IPS-11a (cell line): ENCODE data around the gene RPP25.
A peak's percentile ranks its signal among the peaks of the same experiment; 100 is the strongest.
"Not testable (repeated sequence)": the region's sequence is repeated elsewhere in the genome, so short reads cannot be mapped to it uniquely, and the experiment has no call there.

ENCODE experiments used
- H3K4me3 ChIP-seq: one replicate; pipeline ENCODE4 v1.5.1; 2013; ENCODE audit warnings: low read depth, low read length, control low read depth

The RPP25 gene

GRCh38 chr15:74963213-74963612 is 6.6 kb upstream of the RPP25 start:
- H3K4me3 ChIP-seq: no peak overlapping the region

GRCh38 chr15:74962671-74963070 is 6.1 kb upstream of the RPP25 start:
- no peak overlapping the region for H3K4me3 ChIP-seq

- no peak overlapping the region for H3K4me3 ChIP-seq
Measured at GRCh38 chr15:74962219-74962618, 5.6 kb upstream of the RPP25 start.

- no peak overlapping the region for H3K4me3 ChIP-seq
Measured at GRCh38 chr15:74961616-74962015, 5.0 kb upstream of the RPP25 start.

DNA sequence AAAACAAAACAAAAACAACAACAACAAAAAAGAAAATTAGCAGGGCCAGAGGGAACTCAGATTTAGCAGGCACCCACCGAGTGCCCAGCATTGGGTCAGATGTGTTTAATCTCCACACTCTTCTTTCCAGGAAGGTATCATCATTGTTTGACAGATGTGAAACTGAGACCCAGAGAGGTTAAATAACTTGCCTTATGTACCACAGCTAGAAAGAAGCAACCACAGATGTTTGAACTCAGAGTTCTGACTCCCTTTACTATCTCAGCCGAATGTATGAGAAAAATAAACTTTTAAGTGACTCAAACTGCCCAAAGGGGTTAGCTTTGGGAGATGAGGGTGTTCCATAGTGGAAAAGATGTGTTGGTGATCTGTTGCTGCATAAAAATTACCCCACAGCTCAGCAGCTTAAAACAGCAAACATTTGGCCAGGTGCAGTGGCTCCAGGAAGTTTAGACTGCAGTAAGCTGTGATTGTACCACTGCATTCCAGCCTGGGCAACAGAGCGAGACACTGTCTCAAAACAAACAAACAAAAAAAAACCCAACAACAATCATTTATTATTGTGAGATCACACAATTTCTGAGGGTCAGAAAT is 4.5 kb upstream of the RPP25 start:
- no peak overlapping the region for H3K4me3 ChIP-seq

DNA sequence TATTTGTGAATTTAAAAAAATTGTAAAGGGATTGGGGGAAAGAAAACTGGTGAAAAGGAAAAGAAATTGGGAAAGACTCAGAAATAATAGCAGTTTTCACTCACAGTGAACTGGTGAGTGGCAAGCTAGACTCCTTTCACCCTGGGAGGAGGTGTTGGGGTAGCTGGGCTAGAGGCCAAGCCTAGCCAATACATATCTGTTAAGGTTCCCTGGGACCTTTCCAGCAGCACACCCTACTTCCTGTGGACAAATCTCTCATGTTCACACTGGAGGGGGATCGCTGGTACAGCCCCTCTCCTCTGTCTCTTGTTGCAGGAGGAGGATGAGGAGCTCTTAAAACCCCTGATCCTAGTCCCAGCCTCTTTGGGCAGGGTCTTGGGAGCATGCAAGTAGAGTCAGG is 3.7 kb upstream of the RPP25 start:
- no peak overlapping the region for H3K4me3 ChIP-seq

DNA sequence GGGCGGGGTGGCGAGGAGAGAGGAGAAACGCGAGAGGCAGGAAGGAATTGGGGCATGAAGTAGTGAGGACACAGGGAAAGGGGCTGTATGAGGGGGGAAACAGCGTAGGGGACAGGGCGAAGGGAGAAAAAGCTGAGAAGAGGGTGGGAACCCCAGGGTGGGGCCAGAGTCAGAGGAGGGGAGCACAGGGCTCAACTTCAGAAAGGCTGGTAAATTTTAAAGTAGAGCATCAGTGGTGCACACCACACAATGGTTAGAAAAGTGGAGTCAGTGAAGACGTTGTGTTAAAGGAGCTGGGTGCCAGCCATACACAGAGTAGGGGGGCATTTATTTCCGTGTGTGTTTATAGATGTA is 3.0 kb upstream of the RPP25 start:
- H3K4me3 ChIP-seq: no peak overlapping the region

DNA sequence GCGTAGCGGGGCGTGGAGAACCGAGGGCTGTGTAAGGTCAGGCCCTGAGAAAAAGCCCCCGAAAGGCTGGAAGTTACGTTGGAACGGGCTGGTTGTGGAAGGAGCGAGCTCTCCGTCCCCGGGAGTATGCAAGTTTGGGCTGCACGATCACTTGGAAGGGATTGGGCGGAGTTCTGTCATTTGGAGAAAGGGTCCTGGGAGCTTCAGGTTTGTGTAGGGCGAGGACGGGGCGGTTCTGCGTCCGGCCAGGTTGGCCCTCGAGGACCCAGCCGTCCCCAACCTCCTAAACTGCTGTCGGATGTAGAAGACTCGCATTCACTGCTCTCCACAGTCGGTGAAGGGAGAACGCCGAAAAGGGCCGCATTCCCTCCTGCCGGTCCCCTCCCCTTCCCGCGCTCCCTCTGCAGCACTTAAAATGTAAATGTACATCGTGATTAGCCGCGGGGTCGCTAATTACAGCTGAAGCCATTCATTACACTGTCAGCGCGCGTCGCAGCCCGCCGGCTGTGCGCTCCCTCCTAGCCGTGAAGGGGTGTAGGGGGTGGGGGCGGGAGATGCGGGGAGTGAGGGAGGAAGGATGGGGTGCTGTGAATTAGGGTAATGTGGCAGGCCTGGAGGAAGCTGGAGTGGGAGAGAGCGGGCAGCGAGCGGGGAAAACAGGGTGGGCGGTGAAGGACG is 2.5 kb upstream of the RPP25 start:
- peak overlapping the region; percentile 37 for H3K4me3 ChIP-seq

GRCh38 chr15:74958320-74958907 is 1.8 kb upstream of the RPP25 start:
- peak overlapping the region; percentile 37 for H3K4me3 ChIP-seq

DNA sequence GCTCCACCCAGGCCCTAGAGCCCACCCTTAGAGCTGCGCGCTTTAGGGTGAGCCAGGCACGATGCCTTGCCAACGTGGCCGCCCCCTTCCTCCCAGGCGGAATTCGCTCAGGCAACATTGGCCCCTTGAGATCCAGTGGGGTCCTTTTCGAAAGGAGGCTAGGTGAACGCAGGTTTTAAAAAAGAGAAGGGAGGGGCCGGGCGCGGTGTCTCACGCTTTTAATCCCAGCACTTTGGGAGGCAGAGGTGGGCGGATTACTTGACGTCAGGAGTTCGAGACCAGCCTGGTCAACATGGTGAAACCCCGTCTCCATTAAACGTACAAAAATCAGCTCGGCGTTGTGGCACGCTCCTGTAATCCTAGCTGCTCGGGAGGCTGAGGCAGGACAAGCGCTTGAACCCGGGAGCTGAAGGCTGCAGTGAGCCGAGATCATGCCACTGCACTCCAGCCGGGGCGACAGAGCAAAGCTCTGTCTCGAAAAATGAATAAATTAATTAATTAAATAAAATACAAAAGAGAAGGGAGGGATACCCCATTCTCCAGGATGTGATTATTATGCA is 984 bp upstream of the RPP25 start:
- peak overlapping the region; percentile 43 for H3K4me3 ChIP-seq

DNA sequence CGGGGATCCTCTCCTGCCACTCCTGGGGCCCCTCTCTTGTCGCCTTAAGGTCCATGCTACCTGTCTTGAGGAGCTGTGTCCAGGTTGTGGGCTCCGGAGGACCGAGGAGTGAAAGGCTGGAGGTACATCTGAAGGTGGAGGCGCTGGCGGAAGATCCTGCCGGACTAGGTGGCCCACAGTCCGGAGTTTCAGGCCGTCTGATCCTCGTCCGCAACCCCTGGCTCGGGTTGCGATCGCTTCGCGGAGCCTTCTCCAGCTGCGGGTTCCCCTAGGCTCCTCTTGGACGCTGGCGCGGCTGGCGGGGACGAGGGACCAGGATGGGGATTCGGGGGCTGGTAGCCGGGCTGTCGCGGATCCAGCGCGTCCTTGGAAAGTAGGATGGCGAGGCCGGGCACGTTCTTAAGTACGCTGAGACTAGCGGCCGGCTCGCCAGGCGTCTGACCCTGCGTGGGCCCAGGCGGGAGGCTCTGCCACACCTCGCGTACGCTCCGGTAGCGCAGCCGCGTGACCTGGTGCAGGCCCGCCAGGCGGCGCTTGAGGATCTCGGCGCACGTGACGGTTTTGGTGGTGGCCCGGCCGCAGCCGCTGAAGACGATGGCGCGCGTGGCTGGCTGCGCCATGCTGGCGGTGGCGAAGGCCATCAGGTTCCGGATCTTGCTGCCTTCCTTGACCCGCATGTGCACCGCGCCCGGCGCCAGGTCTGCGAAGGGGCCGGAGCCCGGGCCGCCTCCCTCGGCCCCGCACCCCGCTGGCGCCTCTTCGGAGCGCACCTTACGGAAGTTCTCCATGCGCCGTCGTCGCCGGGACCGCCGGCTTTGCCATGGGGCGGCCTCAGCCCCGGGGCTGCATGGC is 550 bp downstream of the RPP25 start:
- H3K4me3 ChIP-seq: peak overlapping the region; percentile 58

GRCh38 chr15:74955017-74955416 is 1.6 kb downstream of the RPP25 start:
- no peak overlapping the region for H3K4me3 ChIP-seq

GRCh38 chr15:74954515-74954914 is 2.1 kb downstream of the RPP25 start:
- H3K4me3 ChIP-seq: no peak overlapping the region

DNA sequence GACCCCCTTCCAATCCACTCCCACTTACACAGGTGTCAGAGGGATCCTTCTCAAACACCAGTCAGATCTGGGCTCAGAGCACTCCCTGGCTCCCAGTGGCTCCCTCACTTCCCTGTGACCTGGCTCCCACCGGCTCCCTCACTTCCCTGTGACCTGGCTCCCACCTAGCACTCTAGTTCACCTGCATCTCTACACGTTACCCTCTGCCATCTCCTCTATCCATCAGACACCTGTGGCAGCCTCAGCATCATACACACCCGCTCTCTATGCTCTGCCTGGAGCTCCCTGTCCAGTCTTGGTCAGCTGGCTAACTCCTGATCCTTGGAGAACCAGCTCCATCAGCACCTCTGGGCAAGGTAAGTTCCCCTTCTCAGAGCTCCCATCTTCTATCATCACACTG is 5.6 kb downstream of the RPP25 start:
- H3K4me3 ChIP-seq: no peak overlapping the region

GRCh38 chr15:74950078-74950908 is 6.3 kb downstream of the RPP25 start:
- no peak overlapping the region for H3K4me3 ChIP-seq

GRCh38 chr15:74937590-74938371 is 18.8 kb downstream of the RPP25 start, which contains the start of gene COX5A:
TSS of gene COX5A (minus strand) at chr15:74938073. CDS start at chr15:74938014, 59 bp downstream.
- H3K4me3 ChIP-seq: peak within 1 kb of the TSS; percentile 76

GRCh38 chr15:74937272-74937589 is 19.3 kb downstream of the RPP25 start:
- H3K4me3 ChIP-seq: peak overlapping the region; percentile 76

DNA sequence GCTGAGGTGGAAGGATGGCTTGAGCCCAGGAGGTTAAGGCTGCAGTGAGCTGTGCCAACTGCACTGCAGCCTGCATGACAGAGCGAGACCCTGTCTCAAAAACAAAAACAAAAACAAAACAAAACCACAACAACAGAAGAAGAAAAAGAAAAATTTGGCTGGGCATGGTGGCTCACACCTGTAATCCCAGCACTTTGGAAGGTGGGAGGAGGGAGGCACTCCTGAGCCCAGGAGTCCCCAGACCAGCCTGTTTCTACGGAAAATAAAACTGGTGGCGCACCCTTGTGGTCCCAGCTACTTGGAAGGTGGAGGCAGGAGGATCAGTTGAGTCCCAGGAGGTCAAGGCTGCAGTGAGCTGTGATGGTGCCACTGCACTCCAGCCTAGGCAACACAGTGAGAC is 21.4 kb downstream of the RPP25 start:
- H3K4me3 ChIP-seq: not testable (repeated sequence)

DNA sequence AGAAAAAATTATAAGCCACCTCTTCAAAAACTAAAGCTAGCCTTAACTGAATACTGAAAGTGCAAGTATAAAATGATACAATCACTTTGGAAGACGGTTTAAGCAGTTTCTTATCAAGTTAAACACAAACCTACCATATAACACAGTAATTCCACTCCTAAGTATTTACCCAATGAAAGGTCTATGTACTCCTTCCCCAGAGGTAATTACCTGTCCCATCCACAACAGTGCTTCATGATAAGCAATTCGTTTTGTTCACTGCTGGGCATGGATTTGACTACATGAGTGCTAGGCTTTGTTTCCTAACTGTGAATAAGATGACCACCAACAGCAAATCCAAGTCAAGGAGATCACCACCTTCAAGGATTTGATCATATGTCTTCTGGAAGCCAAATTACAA is 23.0 kb downstream of the RPP25 start:
- H3K4me3 ChIP-seq: no peak overlapping the region

DNA sequence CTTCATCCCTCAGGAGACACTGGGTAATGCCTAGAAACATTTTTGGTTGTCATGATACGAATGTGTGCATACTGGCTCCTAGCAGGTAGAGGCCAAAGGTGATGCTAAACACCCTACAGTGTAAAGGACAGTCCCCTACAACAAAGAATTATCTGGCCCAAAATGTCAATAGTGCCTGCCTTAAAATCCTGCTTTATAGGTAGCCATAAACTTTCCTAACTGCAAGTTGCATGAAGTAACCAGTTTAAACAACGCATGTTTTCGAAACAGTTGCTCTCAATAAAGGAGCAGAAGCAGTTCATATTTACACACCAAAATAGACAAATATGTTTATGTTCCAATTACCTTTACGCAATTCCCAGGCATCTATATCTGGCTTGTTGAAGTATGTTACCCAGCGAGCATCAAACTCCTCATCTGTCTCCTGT is 27.8 kb downstream of the RPP25 start:
- H3K4me3 ChIP-seq: no peak overlapping the region
